Measurements from ENCODE around the gene CTNNA2.

CTNNA2 gene

GRCh38 chr2:79619442-79619841, 106.6 kb downstream of the CTNNA2 start:
- no peak for DNase-seq

- no peak for DNase-seq
Measured at GRCh38 chr2:79619976-79620375, 107.1 kb downstream of the CTNNA2 start.

GRCh38 chr2:79620679-79621078, 107.8 kb downstream of the CTNNA2 start:
- no peak for DNase-seq

- no peak for DNase-seq
Measured at GRCh38 chr2:79621252-79621651, 108.4 kb downstream of the CTNNA2 start.

- DNase-seq, result no peak
Measured at GRCh38 chr2:79621755-79622154, 108.9 kb downstream of the CTNNA2 start.

- DNase-seq, result no peak
Measured at GRCh38 chr2:79622508-79622907, 109.7 kb downstream of the CTNNA2 start.

- no peak for DNase-seq
Measured at GRCh38 chr2:79627237-79627636, 114.4 kb downstream of the CTNNA2 start.

GRCh38 chr2:79630060-79630459, 117.2 kb downstream of the CTNNA2 start:
- no peak for DNase-seq

GRCh38 chr2:79630972-79631557, 118.2 kb downstream of the CTNNA2 start:
- DNase-seq, result no peak

GRCh38 chr2:79638410-79638809, 125.6 kb downstream of the CTNNA2 start:
- no peak for DNase-seq

GRCh38 chr2:79638954-79639353, 126.1 kb downstream of the CTNNA2 start:
- DNase-seq, result no peak

- DNase-seq, result no peak
Measured at GRCh38 chr2:79640001-79640400, 127.2 kb downstream of the CTNNA2 start.

- no peak for DNase-seq
Measured at GRCh38 chr2:79649531-79649930, 136.7 kb downstream of the CTNNA2 start.

GRCh38 chr2:79660557-79660956, 147.7 kb downstream of the CTNNA2 start:
- no peak for DNase-seq

GRCh38 chr2:79665091-79665490, 152.2 kb downstream of the CTNNA2 start:
- DNase-seq, result no peak

- no peak for DNase-seq
Measured at GRCh38 chr2:79666430-79666829, 153.6 kb downstream of the CTNNA2 start.

- no peak for DNase-seq
Measured at GRCh38 chr2:79669714-79670113, 156.9 kb downstream of the CTNNA2 start.

GRCh38 chr2:79670198-79670597, 157.3 kb downstream of the CTNNA2 start:
- DNase-seq, result no peak

GRCh38 chr2:79686884-79687283, 174.0 kb downstream of the CTNNA2 start:
- DNase-seq, result no peak

GRCh38 chr2:79695248-79695647, 182.4 kb downstream of the CTNNA2 start:
- DNase-seq, result no peak

GRCh38 chr2:79697200-79697599, 184.3 kb downstream of the CTNNA2 start:
- no peak for DNase-seq

- no peak for DNase-seq
Measured at GRCh38 chr2:79700651-79701050, 187.8 kb downstream of the CTNNA2 start.

GRCh38 chr2:79702905-79703304, 190.1 kb downstream of the CTNNA2 start:
- DNase-seq, result no peak

- DNase-seq, result no peak
Measured at GRCh38 chr2:79711098-79711497, 198.2 kb downstream of the CTNNA2 start.

- no peak for DNase-seq
Measured at GRCh38 chr2:79713131-79713785, 200.4 kb downstream of the CTNNA2 start.

Measured in activated gamma-delta T cell (primary cell).